ENCODE data around the gene CMTM4. TPM values are rescaled to one million over a fixed set of nuclear protein-coding genes. Genes with fewer than 3 reads are reported as not detected.

Gene CMTM4
- total RNA-seq (1 to 10 TPM; 2.0 to 2.2 TPM), polyA plus RNA-seq (under 1 TPM in 1 of 2 donors, not detected in 1; 0.21 TPM)

DNA sequence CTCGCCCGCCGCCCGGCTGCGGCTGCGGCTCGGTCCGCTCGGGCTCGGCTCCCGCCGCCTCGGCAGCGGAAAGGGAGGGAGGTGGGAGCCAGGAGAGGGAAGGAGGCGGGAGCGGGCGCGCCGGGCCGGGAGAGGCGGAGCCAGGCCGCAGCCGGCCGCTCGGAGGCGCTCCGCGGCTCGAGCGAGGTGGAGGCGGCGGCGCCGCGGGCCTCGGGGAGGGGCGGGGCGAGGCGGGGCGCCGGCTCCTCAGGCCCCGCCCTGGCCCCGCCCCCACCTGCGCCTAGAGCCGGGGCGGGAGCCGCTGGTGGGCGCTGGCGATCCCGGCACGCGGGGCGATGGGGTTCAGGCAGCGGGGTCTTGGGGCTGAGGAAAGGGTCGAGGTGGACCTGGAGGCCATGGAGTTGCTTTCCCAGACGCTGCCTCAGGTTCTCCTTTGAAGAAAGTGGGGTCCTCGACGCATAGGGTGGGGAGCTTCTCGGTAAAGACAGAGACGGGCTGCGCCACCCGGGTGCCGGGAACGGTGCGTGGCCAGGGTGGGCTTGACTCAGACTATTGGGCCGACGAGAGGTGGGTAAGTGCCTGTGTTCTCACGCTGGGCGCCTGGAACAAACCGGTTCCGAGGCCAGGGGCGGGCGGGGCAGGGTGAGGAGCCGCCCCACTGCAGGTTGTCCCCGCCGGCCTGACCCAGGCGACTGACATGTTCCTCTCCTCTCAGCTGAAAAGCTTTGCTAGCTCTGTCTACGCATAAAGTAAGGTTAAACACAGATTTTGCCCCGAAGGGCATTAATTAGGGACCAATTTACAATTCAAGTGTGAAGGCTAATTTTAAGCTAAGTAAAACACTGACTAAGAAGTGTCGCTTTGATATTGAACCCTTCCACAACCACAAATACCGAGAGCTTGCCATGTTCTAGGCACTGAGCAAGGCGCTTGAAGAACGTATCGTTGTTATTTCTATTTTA, at the start of gene CMTM4:
TSS of gene CMTM4 (minus strand) at position 75 of the 962 bp plus-strand sequence. CDS start 218 bp downstream, outside the sequence.
- DNase-seq, result peak; percentile 68 to 80 (median 72)
- no peaks in the 10 kb centered on the region for H3K36me3 ChIP-seq (ENCODE audit: insufficient read depth, low read length)
- no peaks in the 10 kb centered on the region for H3K9me3 Mint-ChIP-seq
- no peaks in the 10 kb centered on the region for H3K27me3 ChIP-seq (ENCODE audit: insufficient read depth, low read length)
- H3K4me3 ChIP-seq (ENCODE audit: low read length in 2 of 2), result peak within 1 kb of the TSS in 1 of 2 donors; percentile 57
- peak within 1 kb of the TSS; percentile 78 to 87 (median 85) for H3K4me3 Mint-ChIP-seq
- intact Hi-C loops (cut with micrococcal nuclease), result loop anchor here (2.0 to 5.0 kb wide), 3 partner anchors 32 to 90 kb away; partner anchors contain the start of gene DYNC1LI2
- H3K9me3 ChIP-seq (ENCODE audit: control insufficient read depth in 1 of 2, low read length in 2 of 2), result no peaks in the 10 kb centered on the region
- ChIA-PET POLR2A (ENCODE audit: partially characterized antibody) (interaction anchor here (0.7 to 1.6 kb wide), 3 partner anchors 54 to 304 kb away, joined by 3 to 4 read pairs (median 3); partner anchors contain the start of genes DYNC1LI2 and NAE1), CTCF (ENCODE audit: partially characterized antibody) (interaction anchor here (0.7 to 2.3 kb wide), 9 partner anchors 12 to 170 kb away, joined by 3 to 7 read pairs (median 4); partner anchors contain the start of genes DYNC1LI2 and NAE1)
- H3K4me1 Mint-ChIP-seq, result peaks cover 5 to 20% (median 12%) of the 10 kb centered on the region in 4 donors
- H3K4me1 ChIP-seq (ENCODE audit: insufficient read depth, low read length), result peaks cover 8% of the 10 kb centered on the region
- no peaks in the 10 kb centered on the region for H3K36me3 Mint-ChIP-seq
- H3K27ac ChIP-seq (ENCODE audit: low read depth, low read length), result peak within 1 kb of the TSS; percentile 27
- peak within 1 kb of the TSS in 5 of 7 donors; percentile 23 to 78 (median 66) for H3K27ac Mint-ChIP-seq
- H3K27me3 Mint-ChIP-seq, result peaks cover 0 to 5% of the 10 kb centered on the region in 2 donors

DNA sequence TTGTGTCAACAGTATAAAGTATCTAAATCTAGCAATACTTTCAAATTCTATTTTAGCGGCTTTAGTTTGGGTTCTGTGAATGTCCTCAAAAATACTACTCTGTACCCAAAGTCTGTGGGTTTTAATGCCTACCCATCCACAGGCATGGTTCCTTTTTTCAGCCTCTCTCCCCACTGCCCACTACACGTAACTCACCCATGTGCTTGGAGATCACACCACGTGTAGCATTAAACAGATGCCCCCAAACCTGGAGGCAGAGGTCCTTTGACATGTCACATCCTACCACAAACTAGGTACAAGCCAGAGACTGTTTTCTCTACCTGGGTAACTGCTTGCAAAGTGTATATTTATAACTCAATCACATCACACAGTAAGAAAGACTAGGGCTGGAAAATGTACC, 49.5 kb upstream of the CMTM4 start:
- peaks cover 21 to 56% of the 10 kb centered on the region in 2 donors for H3K36me3 Mint-ChIP-seq
- H3K27me3 ChIP-seq (ENCODE audit: insufficient read depth, low read length), result no peaks in the 10 kb centered on the region
- no peaks in the 10 kb centered on the region for H3K27me3 Mint-ChIP-seq
- peak overlapping the region in 1 of 7 donors; percentile 80 for H3K27ac Mint-ChIP-seq
- H3K9me3 ChIP-seq (ENCODE audit: control insufficient read depth in 1 of 2, low read length in 2 of 2), result no peaks in the 10 kb centered on the region
- H3K4me3 ChIP-seq (ENCODE audit: low read length in 2 of 2), result no peak overlapping the region
- H3K4me1 Mint-ChIP-seq, result peaks cover 34 to 49% (median 41%) of the 10 kb centered on the region in 4 donors
- ChIA-PET POLR2A (ENCODE audit: partially characterized antibody) (no interaction called here), CTCF (ENCODE audit: partially characterized antibody) (interaction anchor here (1.5 to 2.2 kb wide), 2 partner anchors 9 to 339 kb away, joined by 3 to 9 read pairs; no protein-coding TSS in a partner anchor)
- intact Hi-C loops (cut with micrococcal nuclease), result no loop called here
- no peak overlapping the region for H3K4me3 Mint-ChIP-seq
- no peaks in the 10 kb centered on the region for H3K9me3 Mint-ChIP-seq
- no peak for DNase-seq
- H3K36me3 ChIP-seq (ENCODE audit: insufficient read depth, low read length), result peaks cover 21% of the 10 kb centered on the region
- no peak overlapping the region for H3K27ac ChIP-seq (ENCODE audit: low read depth, low read length)
- H3K4me1 ChIP-seq (ENCODE audit: insufficient read depth, low read length), result peaks cover 32% of the 10 kb centered on the region

DNA sequence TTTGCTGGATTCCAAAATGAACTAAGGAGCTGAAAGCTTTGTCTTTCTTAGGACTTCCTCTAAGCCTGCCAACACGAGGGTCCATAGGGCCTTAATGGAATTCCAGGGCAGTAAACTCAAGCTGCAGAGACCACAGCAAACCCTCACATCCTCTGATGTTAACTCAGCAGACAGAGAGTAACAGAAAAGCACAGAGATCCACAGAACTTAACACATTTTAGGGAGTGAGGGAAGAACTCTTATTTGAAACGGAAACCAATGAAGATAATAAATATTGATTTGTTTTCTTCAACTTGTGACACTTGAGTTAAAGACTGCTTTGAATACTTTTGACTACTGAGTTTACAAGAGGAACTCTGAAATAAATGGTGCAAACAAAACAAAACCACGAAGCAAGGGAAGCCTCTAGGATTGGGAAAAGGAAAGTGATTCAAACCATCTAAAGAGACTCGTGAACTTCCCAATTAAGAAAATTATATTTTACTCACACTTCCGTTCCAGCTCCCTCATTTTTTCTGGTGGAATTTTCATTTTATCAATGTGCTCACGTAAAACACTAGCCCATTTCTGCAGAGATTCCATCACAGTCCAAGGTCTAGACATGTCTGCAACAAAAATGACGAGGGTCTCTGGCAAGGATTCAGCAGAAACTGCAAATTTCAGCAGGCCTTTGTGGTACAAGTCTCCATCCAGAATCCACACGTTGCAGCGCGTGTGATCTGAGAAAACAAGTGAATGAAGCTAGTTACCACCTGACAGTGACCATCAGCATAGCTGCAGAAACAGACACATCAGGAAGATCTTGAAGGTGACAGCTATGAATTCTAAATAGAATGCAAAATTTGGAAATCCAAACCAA, 45.6 kb upstream of the CMTM4 start:
- H3K27ac Mint-ChIP-seq, result peak overlapping the region in 1 of 7 donors; percentile 75
- Histone ChIP-seq H3K36me3 (ENCODE audit: insufficient read depth, low read length) (peaks cover 39% of the 10 kb centered on the region), H3K27me3 (ENCODE audit: insufficient read depth, low read length) (no peaks in the 10 kb centered on the region), H3K4me1 (ENCODE audit: insufficient read depth, low read length) (peaks cover 24% of the 10 kb centered on the region), H3K27ac (ENCODE audit: low read depth, low read length) (no peak overlapping the region), H3K4me3 (ENCODE audit: low read length in 2 of 2) (no peak overlapping the region), H3K9me3 (ENCODE audit: control insufficient read depth in 1 of 2, low read length in 2 of 2) (no peaks in the 10 kb centered on the region)
- ChIA-PET CTCF (ENCODE audit: partially characterized antibody) (interaction anchor here (0.7 to 8.8 kb wide), 6 partner anchors 9 to 339 kb away, joined by 3 to 76 read pairs (median 6); partner anchors contain the start of gene DYNC1LI2), POLR2A (ENCODE audit: partially characterized antibody) (interaction anchor here (1.2 kb wide), 1 partner anchor 9 kb away, joined by 5 read pairs; the partner anchor contains the start of gene DYNC1LI2)
- intact Hi-C loops (cut with micrococcal nuclease), result no loop called here
- no peak for DNase-seq
- H3K36me3 Mint-ChIP-seq, result peaks cover 24 to 63% of the 10 kb centered on the region in 2 donors
- H3K4me1 Mint-ChIP-seq, result peaks cover 21 to 37% (median 26%) of the 10 kb centered on the region in 4 donors
- no peaks in the 10 kb centered on the region for H3K9me3 Mint-ChIP-seq
- no peaks in the 10 kb centered on the region for H3K27me3 Mint-ChIP-seq
- no peak overlapping the region for H3K4me3 Mint-ChIP-seq

- Histone ChIP-seq H3K27me3 (ENCODE audit: insufficient read depth, low read length) (no peaks in the 10 kb centered on the region), H3K4me1 (ENCODE audit: insufficient read depth, low read length) (peaks cover 18% of the 10 kb centered on the region), H3K9me3 (ENCODE audit: control insufficient read depth in 1 of 2, low read length in 2 of 2) (no peaks in the 10 kb centered on the region), H3K27ac (ENCODE audit: low read depth, low read length) (no peak overlapping the region), H3K4me3 (ENCODE audit: low read length in 2 of 2) (no peak overlapping the region), H3K36me3 (ENCODE audit: insufficient read depth, low read length) (peaks cover 45% of the 10 kb centered on the region)
- CTCF ChIA-PET (ENCODE audit: partially characterized antibody), result interaction anchor here (0.7 to 8.8 kb wide), 8 partner anchors 10 to 338 kb away, joined by 3 to 76 read pairs (median 6); partner anchors contain the start of gene DYNC1LI2
- intact Hi-C loops (cut with micrococcal nuclease), result no loop called here
- peak overlapping the region in 1 of 7 donors; percentile 29 for H3K27ac Mint-ChIP-seq
- DNase-seq, result no peak
- POLR2A ChIA-PET (ENCODE audit: partially characterized antibody), result interaction anchor here (0.9 to 1.6 kb wide), 3 partner anchors 10 to 190 kb away, joined by 3 to 6 read pairs (median 3); partner anchors contain the start of genes DYNC1LI2 and NAE1
- H3K4me3 Mint-ChIP-seq, result no peak overlapping the region
- H3K4me1 Mint-ChIP-seq, result peaks cover 17 to 28% (median 20%) of the 10 kb centered on the region in 4 donors
- H3K27me3 Mint-ChIP-seq, result no peaks in the 10 kb centered on the region
- H3K36me3 Mint-ChIP-seq, result peaks cover 24 to 59% of the 10 kb centered on the region in 2 donors
- H3K9me3 Mint-ChIP-seq, result no peaks in the 10 kb centered on the region
Observed at GRCh38 chr16:66741169-66741900, 44.8 kb upstream of the CMTM4 start.

DNA sequence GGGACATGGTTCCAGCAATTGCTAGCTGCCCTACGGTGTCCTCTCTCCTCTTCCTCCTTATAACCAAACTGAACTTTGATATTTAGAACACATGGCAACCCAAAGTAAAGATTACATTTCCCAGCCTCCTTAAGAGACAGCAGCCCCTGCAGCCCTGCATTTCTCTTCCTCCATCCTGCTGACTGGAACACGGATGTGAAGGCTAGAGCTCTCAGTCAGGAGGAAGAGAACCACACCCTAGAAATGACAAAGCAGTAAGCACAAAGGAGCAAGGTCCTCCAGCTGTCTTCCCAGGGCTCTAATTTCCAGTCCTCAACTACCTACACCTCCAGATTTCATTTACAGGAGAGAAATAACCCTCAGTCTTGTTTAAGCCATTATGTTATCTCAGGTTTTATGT, 44.0 kb upstream of the CMTM4 start:
- no peak for DNase-seq
- Histone ChIP-seq H3K27ac (ENCODE audit: low read depth, low read length) (no peak overlapping the region), H3K4me1 (ENCODE audit: insufficient read depth, low read length) (peaks cover 18% of the 10 kb centered on the region), H3K36me3 (ENCODE audit: insufficient read depth, low read length) (peaks cover 53% of the 10 kb centered on the region), H3K9me3 (ENCODE audit: control insufficient read depth in 1 of 2, low read length in 2 of 2) (no peaks in the 10 kb centered on the region), H3K27me3 (ENCODE audit: insufficient read depth, low read length) (no peaks in the 10 kb centered on the region), H3K4me3 (ENCODE audit: low read length in 2 of 2) (no peak overlapping the region)
- Mint-ChIP-seq H3K27ac (peak overlapping the region in 4 of 7 donors; percentile 7 to 73 (median 27)), H3K9me3 (no peaks in the 10 kb centered on the region), H3K4me3 (peak overlapping the region in 1 of 8 donors; percentile 47), H3K4me1 (peaks cover 13 to 24% (median 16%) of the 10 kb centered on the region in 4 donors), H3K27me3 (no peaks in the 10 kb centered on the region), H3K36me3 (peaks cover 20 to 62% of the 10 kb centered on the region in 2 donors)
- intact Hi-C loops (cut with micrococcal nuclease), result loop anchor here (1.0 kb wide), 2 partner anchors 178 to 334 kb away; no protein-coding TSS in a partner anchor
- CTCF ChIA-PET (ENCODE audit: partially characterized antibody), result interaction anchor here (1.1 to 8.8 kb wide), 7 partner anchors 10 to 335 kb away, joined by 3 to 76 read pairs (median 9); partner anchors contain the start of gene DYNC1LI2
- POLR2A ChIA-PET (ENCODE audit: partially characterized antibody), result interaction anchor here (0.9 to 1.6 kb wide), 3 partner anchors 11 to 189 kb away, joined by 3 to 6 read pairs (median 3); partner anchors contain the start of genes DYNC1LI2 and NAE1
